Measurements from ENCODE around the gene STK36.

Gene STK36

GRCh38 chr2:218627939-218628338 is 43.9 kb upstream of the STK36 start:
- H3K9me3 Mint-ChIP-seq, result no peaks in the 10 kb centered on the region
- H3K4me1 Mint-ChIP-seq, result peaks cover 5% of the 10 kb centered on the region
- H3K27ac Mint-ChIP-seq, result no peak overlapping the region
- H3K4me3 Mint-ChIP-seq, result no peak overlapping the region
- H3K36me3 Mint-ChIP-seq (ENCODE audit: low read depth), result peaks cover 4% of the 10 kb centered on the region
- H3K27me3 Mint-ChIP-seq (ENCODE audit: low read depth), result no peaks in the 10 kb centered on the region
- TF ChIP-seq CTCF (IDR thresholded peaks at IDR 0.05; ENCODE audit: unreplicated experiment in 3 of 3), result no peak

GRCh38 chr2:218631837-218632236 is 40.0 kb upstream of the STK36 start:
- no peak for TF ChIP-seq CTCF (IDR thresholded peaks at IDR 0.05; ENCODE audit: unreplicated experiment in 3 of 3)
- H3K4me3 Mint-ChIP-seq, result no peak overlapping the region
- H3K36me3 Mint-ChIP-seq (ENCODE audit: low read depth), result peaks cover 28% of the 10 kb centered on the region
- no peaks in the 10 kb centered on the region for H3K9me3 Mint-ChIP-seq
- H3K4me1 Mint-ChIP-seq, result no peaks in the 10 kb centered on the region
- no peaks in the 10 kb centered on the region for H3K27me3 Mint-ChIP-seq (ENCODE audit: low read depth)
- no peak overlapping the region for H3K27ac Mint-ChIP-seq

GRCh38 chr2:218635719-218636118 is 36.2 kb upstream of the STK36 start:
- no peaks in the 10 kb centered on the region for H3K4me1 Mint-ChIP-seq
- TF ChIP-seq CTCF (IDR thresholded peaks at IDR 0.05; ENCODE audit: unreplicated experiment in 3 of 3), result no peak
- H3K4me3 Mint-ChIP-seq, result no peak overlapping the region
- no peaks in the 10 kb centered on the region for H3K9me3 Mint-ChIP-seq
- H3K27me3 Mint-ChIP-seq (ENCODE audit: low read depth), result no peaks in the 10 kb centered on the region
- no peak overlapping the region for H3K27ac Mint-ChIP-seq
- peaks cover 62% of the 10 kb centered on the region for H3K36me3 Mint-ChIP-seq (ENCODE audit: low read depth)

GRCh38 chr2:218638372-218638771 is 33.5 kb upstream of the STK36 start:
- H3K9me3 Mint-ChIP-seq, result no peaks in the 10 kb centered on the region
- H3K36me3 Mint-ChIP-seq (ENCODE audit: low read depth), result peaks cover 65% of the 10 kb centered on the region
- no peak for TF ChIP-seq CTCF (IDR thresholded peaks at IDR 0.05; ENCODE audit: unreplicated experiment in 3 of 3)
- H3K27ac Mint-ChIP-seq, result no peak overlapping the region
- H3K4me3 Mint-ChIP-seq, result no peak overlapping the region
- H3K4me1 Mint-ChIP-seq, result no peaks in the 10 kb centered on the region
- no peaks in the 10 kb centered on the region for H3K27me3 Mint-ChIP-seq (ENCODE audit: low read depth)

GRCh38 chr2:218642121-218642656 is 29.7 kb upstream of the STK36 start:
- H3K4me3 Mint-ChIP-seq, result no peak overlapping the region
- H3K9me3 Mint-ChIP-seq, result no peaks in the 10 kb centered on the region
- no peaks in the 10 kb centered on the region for H3K27me3 Mint-ChIP-seq (ENCODE audit: low read depth)
- TF ChIP-seq CTCF (IDR thresholded peaks at IDR 0.05; ENCODE audit: unreplicated experiment in 3 of 3), result no peak
- H3K4me1 Mint-ChIP-seq, result peaks cover 3% of the 10 kb centered on the region
- H3K27ac Mint-ChIP-seq, result no peak overlapping the region
- H3K36me3 Mint-ChIP-seq (ENCODE audit: low read depth), result peaks cover 57% of the 10 kb centered on the region

GRCh38 chr2:218642786-218643185 is 29.1 kb upstream of the STK36 start:
- H3K4me3 Mint-ChIP-seq, result no peak overlapping the region

More at GRCh38 chr2:218642786-218643185, 29.1 kb upstream of the STK36 start:
- no peaks in the 10 kb centered on the region for H3K27me3 Mint-ChIP-seq (ENCODE audit: low read depth)
- peaks cover 57% of the 10 kb centered on the region for H3K36me3 Mint-ChIP-seq (ENCODE audit: low read depth)
- peaks cover 3% of the 10 kb centered on the region for H3K4me1 Mint-ChIP-seq
- no peak overlapping the region for H3K27ac Mint-ChIP-seq
- no peak for TF ChIP-seq CTCF (IDR thresholded peaks at IDR 0.05; ENCODE audit: unreplicated experiment in 3 of 3)
- H3K9me3 Mint-ChIP-seq, result no peaks in the 10 kb centered on the region

Data from nephron (organoid).